GM19452 (cell line): ENCODE results near the gene CHCHD6.

Experiments
- ATAC-seq: cut with Tn5 transposase; IDR thresholded peaks from one replicate; pipeline ENCODE4 v1.9.1; 2021; ENCODE audit not compliant: unreplicated experiment

CHCHD6 gene

DNA sequence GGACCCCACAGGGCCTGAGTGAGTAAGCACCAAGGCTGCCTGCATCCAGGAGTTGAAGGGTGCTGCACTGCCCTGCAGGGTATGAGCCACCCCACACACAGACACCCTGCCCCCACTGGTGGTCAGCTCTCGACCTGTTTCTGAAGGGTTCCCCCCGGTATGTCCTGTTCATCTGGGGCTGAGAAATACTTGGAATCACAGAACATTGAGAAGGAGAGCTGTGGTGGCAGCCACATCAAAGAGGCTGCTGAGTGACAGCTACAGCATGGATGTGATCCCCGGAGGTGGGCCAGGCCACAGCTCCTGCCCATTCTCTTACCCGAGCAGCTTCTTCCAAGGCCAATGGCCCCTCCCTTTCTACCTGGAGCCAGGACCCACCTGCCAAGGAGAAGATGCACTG, 212.5 kb downstream of the CHCHD6 start:
- no peak for ATAC-seq

DNA sequence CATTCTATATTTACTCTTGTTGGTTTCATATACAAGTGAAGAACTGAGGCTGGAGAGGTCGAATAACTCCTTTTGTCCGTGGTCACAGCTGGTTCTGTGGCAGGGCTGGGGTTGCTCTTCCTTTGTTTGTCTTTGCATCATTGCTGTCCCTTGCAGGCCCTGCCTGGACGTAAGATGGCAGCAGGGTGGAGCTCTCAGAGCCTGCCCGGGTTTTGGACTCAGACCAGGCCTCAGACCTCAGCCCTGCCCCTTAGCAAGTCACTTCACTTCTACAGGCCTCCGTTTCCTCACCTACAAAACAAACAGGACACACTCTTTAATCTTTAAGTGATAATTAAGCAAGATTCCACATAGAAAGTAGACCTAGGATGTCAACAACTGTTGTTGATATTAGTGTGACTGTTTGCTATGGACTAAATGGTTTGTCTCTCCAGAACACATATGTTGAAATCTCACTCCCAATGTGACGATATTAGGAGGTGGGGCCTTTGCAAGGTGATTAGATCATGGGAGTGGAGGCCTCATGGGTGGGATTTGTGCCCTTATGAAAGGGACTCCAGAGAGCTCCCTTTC, 213.3 kb downstream of the CHCHD6 start:
- ATAC-seq, result no peak

DNA sequence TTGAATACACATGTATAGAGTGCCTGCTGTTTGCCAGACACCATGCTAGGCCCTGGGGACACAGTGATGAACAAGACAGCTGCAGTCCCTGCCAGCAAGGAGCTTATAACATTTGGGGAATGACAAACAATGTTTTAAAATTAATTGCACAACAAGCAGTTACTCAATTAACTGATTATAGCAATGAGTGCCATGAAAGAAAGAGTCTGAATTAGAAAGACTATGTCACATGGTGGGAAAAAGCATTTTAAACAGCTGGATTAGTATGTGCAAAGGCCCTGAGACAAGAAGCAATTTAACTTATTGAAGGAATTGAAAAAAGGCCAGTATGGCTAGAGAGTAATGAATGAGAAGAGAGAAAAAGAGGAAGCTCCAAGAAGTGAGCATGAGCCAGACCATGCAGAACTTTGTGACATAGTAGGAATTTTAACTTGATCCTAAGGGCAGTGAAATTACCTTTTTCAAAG, 214.3 kb downstream of the CHCHD6 start:
- no peak for ATAC-seq

DNA sequence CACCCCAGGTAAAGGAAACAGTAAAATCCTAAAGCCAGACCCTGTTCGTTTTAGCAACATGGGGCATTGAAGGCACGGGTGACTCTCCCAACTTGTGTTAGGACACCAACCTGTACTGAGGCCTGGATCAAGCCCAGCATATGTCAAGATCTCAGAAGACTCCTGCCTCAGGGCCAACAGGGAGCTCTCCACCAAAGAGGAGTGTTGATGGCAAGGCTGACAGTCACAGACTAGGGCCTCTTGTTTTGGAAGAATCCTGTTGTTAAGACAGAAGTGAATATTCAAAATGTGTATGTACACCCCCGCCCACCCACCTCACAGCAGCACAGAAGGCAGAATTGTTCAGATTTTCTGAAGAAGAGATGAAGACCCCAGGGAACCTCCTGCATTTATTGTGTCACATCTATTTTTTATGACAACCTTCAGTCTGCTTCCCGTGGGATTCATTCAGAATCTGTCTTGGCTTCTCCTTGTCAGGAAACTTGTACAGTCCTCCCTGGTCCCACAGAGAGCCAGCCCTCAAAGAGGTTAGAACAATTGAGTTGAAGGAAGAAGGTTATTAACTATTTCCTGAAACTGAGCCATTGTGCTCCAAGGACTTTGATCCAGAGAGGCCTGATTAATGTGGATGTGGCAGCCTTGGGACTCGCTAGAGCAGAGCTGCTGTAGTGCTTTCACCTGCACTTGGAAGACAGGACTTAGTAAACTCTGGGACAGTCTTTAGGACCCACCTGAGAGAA, 217.2 kb downstream of the CHCHD6 start:
- ATAC-seq, result no peak

DNA sequence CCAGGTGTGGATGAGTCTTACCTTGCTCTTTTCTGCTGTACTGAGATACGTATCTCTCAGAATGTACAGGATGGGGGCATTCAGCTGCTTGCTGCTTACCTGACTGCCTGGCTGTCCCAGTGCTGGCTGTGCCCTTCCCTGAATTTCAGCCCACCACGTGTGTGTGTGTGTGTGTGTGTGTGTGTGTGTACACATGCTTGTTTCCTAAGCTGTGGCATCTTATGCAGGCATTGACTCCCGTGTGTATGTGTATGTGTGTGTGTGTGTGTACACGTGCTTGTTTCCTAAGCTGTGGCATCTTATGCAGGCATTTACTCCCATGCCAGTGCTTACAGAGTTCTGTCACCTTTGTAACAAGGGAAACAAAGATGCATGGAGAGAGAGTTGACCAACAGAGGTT, 218.4 kb downstream of the CHCHD6 start:
- no peak for ATAC-seq

DNA sequence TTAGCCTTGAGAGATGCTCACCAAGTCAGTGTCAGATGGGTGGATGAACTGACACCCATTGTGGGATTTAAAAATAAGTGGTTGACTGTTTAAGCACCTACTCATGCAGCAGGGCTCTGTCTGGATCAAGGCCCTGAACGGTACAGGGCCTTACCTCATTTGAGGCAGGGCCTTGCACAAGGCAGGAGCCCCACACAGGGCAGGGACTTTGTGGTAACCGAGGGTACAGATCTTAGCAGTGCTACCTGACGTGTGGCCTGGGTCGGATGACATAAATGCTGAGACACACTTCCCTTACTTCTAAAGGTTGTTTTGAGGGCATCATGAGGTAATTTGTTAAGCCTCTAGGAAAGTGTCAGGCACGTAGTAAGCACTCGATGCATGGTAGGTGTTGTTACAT, 219.4 kb downstream of the CHCHD6 start:
- no peak for ATAC-seq

DNA sequence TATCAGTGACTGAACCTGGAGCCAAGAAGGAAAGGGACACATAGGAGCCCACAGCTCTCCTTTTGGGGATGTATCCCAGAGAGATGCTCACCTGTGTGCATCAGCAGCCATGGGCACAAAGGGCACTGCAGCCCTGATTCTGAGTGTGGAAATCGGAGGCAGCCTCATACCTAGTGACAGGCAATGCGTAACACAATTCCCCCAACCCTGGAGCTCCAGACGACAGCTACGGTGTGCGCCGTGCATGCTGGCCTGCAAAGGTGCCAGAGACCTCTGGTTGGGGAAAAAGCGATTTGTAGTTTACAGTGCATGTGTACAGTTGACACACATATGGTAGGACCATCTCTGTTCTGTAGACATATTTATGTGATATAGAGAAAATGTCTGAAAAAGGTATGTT, 219.9 kb downstream of the CHCHD6 start:
- no peak for ATAC-seq

DNA sequence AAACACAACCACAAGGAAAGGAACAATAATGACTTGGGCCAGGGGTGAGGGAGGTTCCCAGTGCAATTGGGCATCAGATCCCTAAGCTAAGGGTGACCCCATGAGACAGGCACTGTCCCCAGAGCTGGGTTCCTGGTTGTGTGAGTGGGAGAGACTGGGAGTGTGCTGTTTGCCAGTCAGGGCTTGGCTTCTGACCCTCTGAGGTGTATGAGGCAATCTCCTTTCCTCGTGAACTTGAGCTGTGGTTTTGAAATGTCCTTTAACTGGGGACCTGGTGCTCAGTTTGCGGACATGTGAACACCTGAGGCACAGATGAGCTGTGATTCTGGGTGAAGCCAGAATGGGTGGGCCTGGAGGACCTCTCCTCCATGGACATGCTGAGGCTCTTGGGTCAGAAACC, 220.4 kb downstream of the CHCHD6 start:
- no peak for ATAC-seq

DNA sequence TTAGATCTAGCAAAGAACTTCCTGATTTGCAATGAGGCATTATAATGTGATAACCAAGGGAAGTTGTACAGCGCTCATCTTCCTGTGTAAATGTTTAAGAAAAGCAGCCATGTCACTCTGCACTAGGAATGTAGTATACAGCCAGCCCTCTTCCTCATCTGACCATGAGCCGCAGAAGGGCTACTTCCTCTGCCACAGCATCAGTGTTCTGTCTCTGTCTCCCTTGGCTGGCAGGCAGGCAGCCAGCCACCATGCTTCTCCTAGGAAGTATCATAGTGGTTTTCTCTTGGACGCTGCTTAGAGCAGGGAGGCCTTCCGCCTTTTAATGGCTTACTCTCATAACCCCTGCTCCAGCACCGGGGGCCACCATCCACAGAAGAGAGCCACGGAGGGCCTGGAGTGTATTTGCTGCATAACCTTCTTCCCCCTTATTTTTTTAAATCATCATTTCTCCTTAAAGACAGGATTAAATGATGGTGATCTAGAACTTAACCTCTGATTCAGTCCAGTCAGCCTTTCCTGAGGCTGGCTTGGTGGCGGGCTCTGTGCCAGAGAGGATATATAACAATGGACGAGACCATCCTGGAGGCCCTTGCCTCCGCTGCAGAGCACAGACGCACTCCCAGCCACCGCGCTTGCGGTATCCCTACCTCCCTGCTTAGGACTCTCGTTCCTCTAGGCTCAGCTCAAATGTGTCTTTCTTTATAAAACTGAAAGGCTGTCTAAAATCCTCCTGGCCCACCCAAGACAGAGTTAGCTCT, 221.6 kb downstream of the CHCHD6 start:
- no peak for ATAC-seq

DNA sequence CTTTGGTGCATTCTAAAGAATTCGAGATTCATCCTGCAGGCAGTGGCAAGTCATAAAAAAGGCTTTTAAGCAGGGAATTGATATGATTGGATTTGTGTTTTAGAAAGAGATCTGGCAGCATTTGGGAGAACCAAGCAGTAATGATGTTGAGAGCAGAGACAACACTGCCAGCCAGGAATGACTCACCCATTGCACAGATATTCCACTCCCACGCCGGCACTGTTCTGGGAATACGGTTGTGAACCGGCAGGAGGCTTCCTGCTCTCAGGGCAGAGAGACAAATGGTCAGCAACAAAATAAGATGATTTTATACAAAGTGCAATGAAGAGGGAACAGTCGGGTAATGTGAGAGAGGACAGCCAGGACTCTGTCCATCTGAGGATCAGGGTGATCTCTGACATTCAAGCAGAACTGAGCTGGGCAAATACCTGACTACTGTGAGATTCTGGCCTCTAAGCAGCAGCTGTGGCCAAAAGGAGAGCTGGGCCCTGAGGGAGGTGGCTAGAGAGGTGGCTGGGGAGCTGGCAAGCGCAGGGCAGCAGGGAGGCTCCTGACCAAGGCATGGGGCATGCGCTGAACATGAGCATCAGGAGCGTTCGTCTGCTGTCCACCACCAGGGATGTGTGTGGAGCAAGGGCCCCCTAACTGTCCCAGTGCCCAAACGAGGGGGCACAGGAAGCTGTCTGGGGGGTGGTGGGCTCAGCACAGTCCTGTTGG, 222.8 kb downstream of the CHCHD6 start:
- no peak for ATAC-seq

DNA sequence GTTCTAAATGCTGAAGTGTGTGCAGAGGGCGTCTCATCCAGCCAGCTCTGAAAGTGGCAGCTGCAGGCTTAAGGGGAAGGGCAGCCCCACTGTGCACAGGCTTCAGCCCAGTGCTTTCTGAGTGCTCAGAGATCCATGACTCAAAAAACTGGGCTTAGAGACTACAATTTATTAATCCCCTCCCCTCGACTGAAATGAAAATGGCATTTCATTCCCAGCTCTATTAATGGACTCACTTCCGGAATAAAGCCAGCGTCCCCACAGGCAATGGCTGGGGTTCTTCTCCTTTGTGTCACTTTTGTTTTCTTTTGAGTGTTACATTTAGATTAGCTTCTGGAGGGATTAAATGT, 223.3 kb downstream of the CHCHD6 start:
- no peak for ATAC-seq

DNA sequence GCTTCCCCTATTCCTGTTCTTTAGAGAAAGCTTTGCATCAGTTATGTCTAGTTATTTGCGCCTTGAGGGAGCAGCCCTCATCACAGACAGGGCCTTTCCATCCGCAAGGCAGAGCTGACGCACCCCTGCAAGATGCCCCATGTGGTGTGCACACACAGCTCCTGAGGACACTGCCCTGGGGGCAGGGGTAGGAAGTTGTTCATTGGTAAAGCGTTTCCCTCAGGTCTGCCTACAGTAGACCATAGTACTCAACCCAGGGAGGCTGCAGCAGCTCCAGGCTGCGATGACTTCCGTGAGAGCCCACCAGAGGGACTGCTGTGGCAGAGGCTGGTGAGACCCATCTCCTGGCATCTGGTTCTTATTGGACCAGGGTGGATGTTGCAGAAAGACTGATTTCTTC, 223.8 kb downstream of the CHCHD6 start:
- ATAC-seq, result no peak

DNA sequence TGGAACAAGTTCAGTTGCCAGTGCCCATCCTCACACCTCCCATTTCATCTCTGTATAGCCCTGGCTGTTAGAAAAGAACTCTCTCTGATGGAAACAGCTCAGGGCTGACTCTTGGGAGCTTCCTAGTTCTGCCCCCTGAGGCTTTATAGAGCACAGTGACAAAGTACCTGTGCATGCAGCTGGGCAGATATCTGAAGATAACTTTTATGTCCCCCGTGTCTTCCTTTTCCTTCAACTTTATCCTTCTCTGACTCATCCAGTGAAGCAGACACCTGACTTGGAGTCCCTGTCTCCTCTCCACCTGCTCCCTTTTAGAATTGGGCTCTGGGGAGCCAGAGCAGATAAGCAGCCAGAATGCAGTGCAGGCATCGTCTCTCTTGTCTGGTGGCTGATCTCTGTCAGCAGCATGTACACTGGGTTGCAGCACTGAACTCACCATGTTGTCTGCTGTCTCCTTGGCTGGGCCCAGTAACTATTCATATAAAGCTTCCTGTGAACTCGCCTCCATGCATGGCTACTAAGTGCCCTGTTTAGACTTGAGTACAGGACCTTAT, 225.0 kb downstream of the CHCHD6 start:
- ATAC-seq, result no peak

DNA sequence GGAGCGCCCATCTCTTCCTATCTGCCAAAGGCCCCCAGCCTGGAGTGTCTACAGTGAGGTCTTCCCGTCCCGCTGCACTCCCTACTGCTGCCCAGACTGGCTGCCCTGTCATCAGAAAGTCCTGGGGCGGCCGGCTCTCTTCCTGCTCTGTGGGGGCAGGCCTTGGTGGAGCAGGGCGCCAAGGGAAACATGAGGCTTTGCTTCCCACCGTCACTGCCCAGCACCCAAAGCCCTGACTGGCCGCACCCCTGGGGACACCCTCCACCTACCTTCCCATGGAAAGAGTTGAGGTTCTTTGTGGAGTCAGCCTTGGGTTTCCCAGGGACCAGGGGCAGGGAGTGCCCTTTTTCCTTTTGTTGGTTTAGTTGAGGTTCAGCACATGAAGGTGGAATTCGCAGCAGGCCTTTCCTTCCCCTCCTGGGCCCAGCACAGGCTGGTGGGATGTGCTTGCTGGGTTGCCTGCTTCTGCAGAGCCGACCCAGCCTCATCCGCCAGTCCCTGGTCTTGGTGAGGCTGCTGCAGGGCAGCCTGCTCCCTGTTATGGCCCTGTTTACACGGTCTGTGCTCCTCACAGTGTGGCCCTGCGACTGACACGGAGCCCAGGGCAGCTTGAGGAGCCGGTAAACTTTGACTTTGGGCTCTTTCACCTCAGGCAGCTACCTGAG, 227.0 kb downstream of the CHCHD6 start:
- ATAC-seq, result no peak

DNA sequence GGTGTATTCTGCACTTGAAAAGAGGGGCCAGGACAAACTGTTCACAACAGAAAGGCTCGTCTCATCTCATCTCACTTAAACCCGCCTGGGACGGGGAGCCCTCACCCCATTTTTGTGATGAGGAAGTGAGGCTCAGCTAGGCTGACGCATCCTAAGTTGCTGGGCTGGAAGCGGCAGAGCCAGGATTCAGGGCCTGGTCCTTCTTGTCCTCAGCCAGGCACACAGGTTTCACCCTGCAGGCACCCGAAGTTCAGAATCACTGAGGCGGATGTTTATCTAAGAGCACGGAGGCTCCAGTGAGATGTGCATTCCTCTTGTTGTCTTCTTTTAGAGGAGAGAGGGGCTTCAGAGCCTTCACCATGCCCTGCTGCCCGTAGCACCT, 227.8 kb downstream of the CHCHD6 start:
- ATAC-seq, result no peak

DNA sequence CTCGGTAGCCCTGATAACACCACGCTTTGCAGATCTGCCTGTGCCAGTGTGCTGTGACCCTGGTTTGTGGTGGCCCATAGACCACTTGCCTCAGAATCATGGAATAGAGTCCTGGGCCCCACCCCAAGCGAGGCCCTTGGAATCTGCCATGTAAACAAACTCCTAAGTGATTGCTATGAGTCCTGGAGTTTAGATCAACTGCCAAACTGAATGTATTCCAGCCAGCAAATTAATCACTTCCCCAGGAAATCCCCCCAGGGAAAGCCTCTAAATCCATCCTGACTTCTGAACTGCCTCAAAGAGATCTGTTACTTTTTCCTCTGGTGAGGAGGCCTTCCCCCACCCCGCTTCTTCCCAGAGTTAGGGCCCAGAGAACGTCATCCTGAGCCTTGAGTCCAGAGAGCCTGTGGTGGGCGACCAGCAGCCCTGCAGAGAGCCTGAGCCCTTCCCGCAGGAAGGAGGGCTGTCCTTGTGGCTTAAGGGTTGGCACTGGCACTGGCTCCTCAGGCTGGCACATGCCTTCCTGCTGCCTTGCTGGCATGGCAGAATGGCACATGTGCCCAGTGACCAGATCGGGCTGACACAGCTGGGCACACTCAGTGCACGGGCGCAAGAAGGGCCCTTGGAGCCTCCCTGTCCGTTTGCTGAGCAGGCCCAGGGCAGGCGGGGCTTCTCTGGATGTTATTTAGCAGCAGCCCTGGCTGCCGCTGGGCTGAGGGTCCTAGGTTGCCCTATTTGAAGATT, 228.3 kb downstream of the CHCHD6 start:
- no peak for ATAC-seq

DNA sequence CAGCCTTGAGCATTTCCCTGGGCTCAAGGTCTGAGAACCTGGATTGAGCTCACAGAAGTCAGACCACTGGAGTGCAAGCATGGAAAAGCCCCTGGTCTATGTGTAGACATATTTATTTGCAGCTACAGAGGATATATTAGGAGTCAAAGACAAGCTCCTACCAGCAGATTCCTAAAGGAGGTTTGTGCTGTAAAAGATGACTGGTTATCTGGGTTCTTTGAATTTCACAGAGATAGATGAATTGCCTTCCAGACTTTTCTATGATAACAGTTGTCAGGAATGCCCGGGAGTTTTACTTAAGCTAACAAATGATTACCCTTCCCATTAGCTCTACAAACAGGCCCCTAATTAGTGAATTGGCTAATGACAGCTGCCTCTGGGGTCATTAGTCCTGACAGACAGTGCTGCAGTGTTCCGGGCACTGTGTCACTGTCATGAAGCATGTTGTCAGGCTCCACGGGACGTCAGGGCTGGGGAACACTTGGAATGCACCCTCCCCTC, 230.0 kb downstream of the CHCHD6 start:
- no peak for ATAC-seq

DNA sequence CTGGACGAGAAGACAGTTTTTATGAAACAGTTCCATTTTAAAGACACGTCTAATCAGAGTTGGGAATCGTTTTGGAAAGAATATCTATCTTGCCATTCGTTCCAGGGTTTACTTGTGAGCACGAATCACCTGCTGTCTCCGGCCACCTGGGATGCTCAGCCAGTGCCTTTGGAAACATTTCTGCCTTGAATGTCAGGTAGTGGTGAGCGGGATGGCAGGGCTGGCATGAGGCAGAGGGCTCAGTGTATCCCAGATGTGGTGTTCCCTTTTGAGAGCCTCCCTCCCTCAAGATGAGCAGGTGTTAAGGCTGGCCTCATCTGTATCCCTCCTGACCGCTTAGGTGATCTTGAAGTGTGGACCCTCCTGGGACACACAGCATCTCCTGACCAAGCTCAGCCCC, 231.0 kb downstream of the CHCHD6 start:
- ATAC-seq, result no peak

DNA sequence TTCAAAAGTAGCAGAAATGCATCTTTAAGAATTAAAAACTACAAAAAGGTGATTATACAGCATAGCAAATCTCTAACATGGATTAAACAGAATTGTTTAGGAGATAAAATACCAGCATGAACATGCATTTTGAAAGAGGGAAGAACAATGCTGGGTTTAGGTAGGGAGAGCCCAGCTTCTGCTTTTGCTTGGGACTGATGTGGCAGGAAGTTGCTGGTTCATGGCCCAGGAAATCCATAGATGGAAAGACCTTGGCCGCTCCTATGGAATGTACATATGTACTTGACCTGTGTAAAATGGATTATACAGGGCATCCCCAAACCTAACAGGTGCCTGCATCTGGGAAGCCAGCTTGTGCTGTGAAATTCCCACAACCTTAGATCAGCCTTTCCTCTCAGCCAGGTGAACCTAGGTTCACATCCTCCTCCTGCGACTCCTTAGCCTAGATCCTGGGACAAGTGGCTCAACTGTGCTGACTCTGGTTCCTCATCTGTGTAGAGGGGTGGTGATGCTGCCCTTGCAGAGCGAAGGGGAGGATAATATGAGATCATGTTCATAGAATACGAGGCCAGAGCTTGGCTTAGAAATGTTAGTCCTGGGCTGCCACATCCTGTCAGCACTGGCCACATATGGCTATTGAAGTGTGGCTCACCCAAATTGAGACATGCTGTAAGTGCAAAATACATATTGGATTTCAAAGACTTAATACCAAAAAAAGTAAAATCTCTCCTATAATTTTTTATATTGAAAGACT, 231.9 kb downstream of the CHCHD6 start:
- no peak for ATAC-seq
